ENCODE data around the gene DSCAML1. TPM values are rescaled to one million over a fixed set of nuclear protein-coding genes. Genes with fewer than 3 reads are reported as not detected.

The DSCAML1 gene
- total and polyA plus RNA-seq, 3 donors from 2014 or later: 1.6 to 6.1 (median 3.0) TPM

DNA sequence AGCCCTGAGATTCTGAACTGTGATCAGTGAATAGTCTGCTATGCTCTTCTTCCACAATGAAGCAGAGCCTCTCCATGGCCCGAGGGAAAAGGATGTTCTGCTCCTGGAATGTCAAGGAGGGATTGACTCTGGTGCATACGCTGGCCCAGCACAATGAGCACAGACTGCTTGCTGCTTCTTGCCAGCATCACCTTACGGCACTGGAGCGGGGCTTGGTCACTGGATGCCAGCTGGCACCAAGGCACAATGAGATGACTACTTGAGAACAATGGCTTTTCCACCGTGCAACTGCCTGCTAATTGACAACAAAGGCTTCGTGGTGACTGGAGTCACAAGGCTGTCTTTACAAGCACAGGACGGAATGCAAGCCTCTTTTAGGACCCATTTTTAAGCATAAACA is 139.2 kb downstream of the DSCAML1 start:
- no peaks in the 10 kb centered on the region for H3K36me3 ChIP-seq (ENCODE audit: low read depth, missing control alignments)
- no peak overlapping the region for H3K4me3 ChIP-seq
- H3K27me3 ChIP-seq: no peaks in the 10 kb centered on the region
- DNase-seq: no peak
- no peaks in the 10 kb centered on the region for H3K4me1 ChIP-seq
- no peaks in the 10 kb centered on the region for H3K9me3 ChIP-seq
- intact Hi-C loops (cut with DNase I; ENCODE audit: low total_unique reads): no loop called here
- 56 to 58% methylated on average over 7 of the region's 7 CpGs for WGBS, 2 donors
- TF ChIP-seq, protein P1, sequence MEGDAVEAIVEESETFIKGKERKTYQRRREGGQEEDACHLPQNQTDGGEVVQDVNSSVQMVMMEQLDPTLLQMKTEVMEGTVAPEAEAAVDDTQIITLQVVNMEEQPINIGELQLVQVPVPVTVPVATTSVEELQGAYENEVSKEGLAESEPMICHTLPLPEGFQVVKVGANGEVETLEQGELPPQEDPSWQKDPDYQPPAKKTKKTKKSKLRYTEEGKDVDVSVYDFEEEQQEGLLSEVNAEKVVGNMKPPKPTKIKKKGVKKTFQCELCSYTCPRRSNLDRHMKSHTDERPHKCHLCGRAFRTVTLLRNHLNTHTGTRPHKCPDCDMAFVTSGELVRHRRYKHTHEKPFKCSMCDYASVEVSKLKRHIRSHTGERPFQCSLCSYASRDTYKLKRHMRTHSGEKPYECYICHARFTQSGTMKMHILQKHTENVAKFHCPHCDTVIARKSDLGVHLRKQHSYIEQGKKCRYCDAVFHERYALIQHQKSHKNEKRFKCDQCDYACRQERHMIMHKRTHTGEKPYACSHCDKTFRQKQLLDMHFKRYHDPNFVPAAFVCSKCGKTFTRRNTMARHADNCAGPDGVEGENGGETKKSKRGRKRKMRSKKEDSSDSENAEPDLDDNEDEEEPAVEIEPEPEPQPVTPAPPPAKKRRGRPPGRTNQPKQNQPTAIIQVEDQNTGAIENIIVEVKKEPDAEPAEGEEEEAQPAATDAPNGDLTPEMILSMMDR (IDR thresholded peaks at IDR 0.05): no peak
- TF ChIP-seq POLR2A (IDR thresholded peaks at IDR 0.05): no peak
- H3K27ac ChIP-seq: no peak overlapping the region

DNA sequence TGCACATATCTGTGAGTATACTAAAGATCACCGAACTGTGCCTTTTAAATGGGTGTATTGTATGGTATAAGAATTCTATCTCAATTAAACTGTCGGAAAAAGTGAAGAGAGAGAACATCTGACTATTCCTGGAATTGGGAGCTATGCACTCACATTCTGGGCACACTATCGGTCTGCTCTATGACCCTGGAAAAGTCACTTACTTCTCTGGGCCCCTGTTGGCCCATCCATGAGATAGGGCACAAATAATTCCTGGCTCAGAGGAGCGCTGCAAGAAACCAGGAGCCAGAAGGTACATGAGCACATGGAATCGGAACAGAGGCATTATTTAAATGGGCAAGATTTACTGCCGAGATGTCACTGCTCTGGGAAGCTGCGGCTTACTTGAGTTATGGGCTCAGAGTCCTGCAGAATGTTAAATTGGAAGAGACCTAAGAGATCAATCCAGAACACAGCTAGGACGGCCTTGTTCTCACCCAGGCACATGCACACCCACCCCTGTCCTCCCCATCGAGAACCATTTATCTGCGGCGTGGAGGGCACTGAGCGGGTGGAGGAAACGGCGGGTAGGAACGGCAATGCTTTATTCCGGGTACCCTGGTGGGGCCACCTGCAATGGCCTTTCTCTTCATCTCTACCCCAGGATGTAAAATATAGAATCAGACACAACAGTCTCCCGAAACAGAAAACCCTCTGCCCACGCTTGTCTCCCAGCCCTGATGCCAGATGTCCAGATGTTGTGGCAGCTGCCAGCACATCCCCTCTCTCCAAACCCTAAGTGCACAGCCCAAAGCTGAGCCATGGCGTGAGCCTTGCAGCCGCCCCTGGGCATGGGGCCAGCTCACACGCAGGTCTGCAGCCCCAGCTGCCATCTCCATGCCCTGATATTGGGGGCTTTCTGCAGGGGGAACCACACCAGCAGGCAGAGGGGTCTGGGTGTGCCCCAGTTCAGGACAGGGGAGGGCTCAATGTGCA is 142.4 kb downstream of the DSCAML1 start:
- no peak for TF ChIP-seq POLR2A (IDR thresholded peaks at IDR 0.05)
- TF ChIP-seq, protein P1 (IDR thresholded peaks at IDR 0.05): no peak
- H3K36me3 ChIP-seq (ENCODE audit: low read depth, missing control alignments): no peaks in the 10 kb centered on the region
- no peak overlapping the region for H3K4me3 ChIP-seq
- H3K27ac ChIP-seq: no peak overlapping the region
- H3K27me3 ChIP-seq: no peaks in the 10 kb centered on the region
- H3K4me1 ChIP-seq: no peaks in the 10 kb centered on the region
- H3K9me3 ChIP-seq: no peaks in the 10 kb centered on the region
- intact Hi-C loops (cut with DNase I; ENCODE audit: low total_unique reads): no loop called here
- no peak for DNase-seq
- WGBS, 2 donors: 86 to 88% methylated on average over 18 to 21 of the region's 21 CpGs

DNA sequence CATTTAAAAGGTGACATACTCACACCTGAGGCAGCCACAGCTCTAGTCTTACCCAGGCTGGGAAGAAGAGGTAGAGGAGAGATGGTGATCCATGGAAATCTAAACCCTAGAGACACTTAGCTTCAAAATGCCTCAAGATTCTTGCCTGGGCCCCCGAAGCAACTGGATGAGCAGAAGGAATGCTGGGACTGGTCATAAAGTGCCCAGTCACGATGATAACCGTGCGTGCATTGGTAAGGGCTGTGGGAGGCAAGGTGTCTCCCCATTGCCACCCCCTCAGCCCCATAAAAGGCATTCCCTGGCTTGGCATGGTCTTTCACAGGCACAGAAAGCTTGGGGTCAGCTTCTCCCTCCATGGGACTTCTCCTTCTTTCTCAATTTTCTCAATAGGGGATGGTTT is 144.5 kb downstream of the DSCAML1 start:
- TF ChIP-seq POLR2A (IDR thresholded peaks at IDR 0.05): no peak
- TF ChIP-seq, protein P1 (IDR thresholded peaks at IDR 0.05): no peak
- Histone ChIP-seq H3K36me3 (ENCODE audit: low read depth, missing control alignments) (no peaks in the 10 kb centered on the region), H3K4me1 (no peaks in the 10 kb centered on the region), H3K27ac (no peak overlapping the region), H3K27me3 (no peaks in the 10 kb centered on the region), H3K4me3 (no peak overlapping the region), H3K9me3 (no peaks in the 10 kb centered on the region)
- 75 to 87% methylated on average over 4 of the region's 4 CpGs for WGBS, 2 donors
- DNase-seq: no peak
- intact Hi-C loops (cut with DNase I; ENCODE audit: low total_unique reads): no loop called here

DNA sequence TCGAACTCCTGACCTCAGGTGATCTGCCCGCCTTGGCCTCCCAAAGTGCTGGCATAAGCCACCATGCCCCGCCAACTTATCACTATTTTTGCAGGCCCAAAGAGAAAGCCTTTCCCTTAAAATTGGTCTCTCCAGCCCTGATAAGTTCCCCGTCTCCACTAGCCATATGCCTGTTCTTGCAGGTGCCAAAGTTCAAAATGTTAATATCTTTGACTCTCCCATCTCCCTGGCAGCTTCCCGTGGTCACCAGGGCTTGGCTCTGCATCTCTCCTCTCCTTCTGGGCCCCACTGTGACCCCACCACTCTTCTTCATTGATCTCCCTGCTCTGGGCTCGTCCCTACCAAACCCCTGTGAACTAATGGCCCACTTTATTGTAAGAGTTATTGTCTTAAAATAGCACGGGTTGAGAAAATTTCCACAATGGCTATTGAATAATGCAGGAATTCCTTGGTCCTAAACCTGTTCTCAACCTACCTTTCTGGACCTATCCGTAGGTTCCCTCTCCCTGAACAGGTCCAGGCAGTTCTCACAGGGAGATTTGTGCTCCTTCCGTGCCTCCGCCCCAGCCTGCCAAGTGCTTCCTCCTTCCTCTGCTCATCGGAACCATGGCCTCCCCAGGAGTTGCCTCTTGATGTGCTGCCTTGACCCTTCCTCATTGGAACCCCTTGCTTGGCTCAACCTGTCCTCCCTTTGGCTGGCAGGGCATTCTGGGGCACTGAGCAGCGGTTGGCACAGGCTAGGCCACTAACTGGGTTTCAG is 147.5 kb downstream of the DSCAML1 start:
- no peaks in the 10 kb centered on the region for H3K27me3 ChIP-seq
- 91 to 93% methylated on average over 12 of the region's 12 CpGs for WGBS, 2 donors
- H3K27ac ChIP-seq: no peak overlapping the region
- no peak for DNase-seq
- H3K36me3 ChIP-seq (ENCODE audit: low read depth, missing control alignments): no peaks in the 10 kb centered on the region
- H3K9me3 ChIP-seq: no peaks in the 10 kb centered on the region
- intact Hi-C loops (cut with DNase I; ENCODE audit: low total_unique reads): no loop called here
- H3K4me1 ChIP-seq: no peaks in the 10 kb centered on the region
- no peak for TF ChIP-seq POLR2A (IDR thresholded peaks at IDR 0.05)
- TF ChIP-seq, protein P1 (IDR thresholded peaks at IDR 0.05): no peak
- no peak overlapping the region for H3K4me3 ChIP-seq

All from testis (tissue), 3 donors.